ENCODE results near the gene RNASEH1.

Gene RNASEH1

DNA sequence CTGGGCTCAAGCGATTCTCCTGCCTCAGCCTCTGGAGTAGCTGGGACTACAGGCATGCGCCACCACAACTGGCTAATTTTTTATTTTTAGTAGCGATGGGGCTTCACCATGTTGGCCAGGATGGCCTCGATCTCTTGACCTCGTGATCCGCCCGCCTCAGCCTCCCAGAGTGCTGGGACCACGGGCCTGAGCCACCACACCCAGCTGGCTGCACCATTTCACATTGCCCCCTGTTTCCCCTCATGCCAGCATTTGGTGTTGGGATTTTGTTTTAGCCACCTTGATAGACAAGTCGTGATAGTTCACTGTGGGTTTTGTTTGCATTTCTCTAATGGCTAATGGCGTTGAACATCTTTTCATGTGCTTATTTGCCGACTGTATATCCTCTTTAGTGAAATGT is 31.0 kb upstream of the RNASEH1 start:
- DNase-seq (ENCODE audit: low read depth): no peak

DNA sequence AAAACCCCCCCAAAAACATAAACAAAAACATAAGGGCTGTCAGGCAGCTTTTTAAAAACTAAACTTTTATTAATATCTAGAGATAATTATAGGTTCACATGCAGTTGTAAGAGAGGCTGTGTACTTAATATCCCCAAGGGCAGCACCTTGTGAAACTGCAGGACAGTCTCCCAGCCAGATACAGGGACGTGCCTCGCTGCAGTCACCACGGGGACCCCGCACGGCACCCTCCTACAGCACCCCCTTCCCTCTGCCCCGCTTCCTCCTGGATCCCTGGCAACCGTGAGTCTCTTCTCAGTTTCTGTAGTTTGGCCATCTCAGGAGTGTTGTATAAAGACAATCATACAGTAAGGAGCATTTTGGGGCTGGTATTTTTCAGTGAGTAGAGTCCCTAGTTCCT is 30.0 kb upstream of the RNASEH1 start:
- H3K4me3 ChIP-seq (ENCODE audit: control insufficient read depth, low read depth, low read length): no peak overlapping the region
- TF ChIP-seq, protein P1, sequence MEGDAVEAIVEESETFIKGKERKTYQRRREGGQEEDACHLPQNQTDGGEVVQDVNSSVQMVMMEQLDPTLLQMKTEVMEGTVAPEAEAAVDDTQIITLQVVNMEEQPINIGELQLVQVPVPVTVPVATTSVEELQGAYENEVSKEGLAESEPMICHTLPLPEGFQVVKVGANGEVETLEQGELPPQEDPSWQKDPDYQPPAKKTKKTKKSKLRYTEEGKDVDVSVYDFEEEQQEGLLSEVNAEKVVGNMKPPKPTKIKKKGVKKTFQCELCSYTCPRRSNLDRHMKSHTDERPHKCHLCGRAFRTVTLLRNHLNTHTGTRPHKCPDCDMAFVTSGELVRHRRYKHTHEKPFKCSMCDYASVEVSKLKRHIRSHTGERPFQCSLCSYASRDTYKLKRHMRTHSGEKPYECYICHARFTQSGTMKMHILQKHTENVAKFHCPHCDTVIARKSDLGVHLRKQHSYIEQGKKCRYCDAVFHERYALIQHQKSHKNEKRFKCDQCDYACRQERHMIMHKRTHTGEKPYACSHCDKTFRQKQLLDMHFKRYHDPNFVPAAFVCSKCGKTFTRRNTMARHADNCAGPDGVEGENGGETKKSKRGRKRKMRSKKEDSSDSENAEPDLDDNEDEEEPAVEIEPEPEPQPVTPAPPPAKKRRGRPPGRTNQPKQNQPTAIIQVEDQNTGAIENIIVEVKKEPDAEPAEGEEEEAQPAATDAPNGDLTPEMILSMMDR (conservative IDR thresholded peaks at IDR 0.05; ENCODE audit: control insufficient read depth, insufficient read depth, low read depth, low read length): no peak
- no peak for DNase-seq (ENCODE audit: low read depth)

More for the DNA sequence above, 31.0 kb upstream of the RNASEH1 start:
- H3K4me3 ChIP-seq (ENCODE audit: control insufficient read depth, low read depth, low read length): no peak overlapping the region
- TF ChIP-seq, protein P1 (conservative IDR thresholded peaks at IDR 0.05; ENCODE audit: control insufficient read depth, insufficient read depth, low read depth, low read length): no peak

- H3K4me3 ChIP-seq (ENCODE audit: control insufficient read depth, low read depth, low read length): no peak overlapping the region
- DNase-seq (ENCODE audit: low read depth): no peak
- TF ChIP-seq, protein P1 (conservative IDR thresholded peaks at IDR 0.05; ENCODE audit: control insufficient read depth, insufficient read depth, low read depth, low read length): no peak
These were observed 29.3 kb upstream of the RNASEH1 start for GRCh38 chr2:3587432-3587831.

GRCh38 chr2:3587021-3587420 is 28.9 kb upstream of the RNASEH1 start:
- H3K4me3 ChIP-seq (ENCODE audit: control insufficient read depth, low read depth, low read length): no peak overlapping the region
- TF ChIP-seq, protein P1 (conservative IDR thresholded peaks at IDR 0.05; ENCODE audit: control insufficient read depth, insufficient read depth, low read depth, low read length): no peak
- DNase-seq (ENCODE audit: low read depth): no peak

- no peak overlapping the region for H3K4me3 ChIP-seq (ENCODE audit: control insufficient read depth, low read depth, low read length)
- no peak for DNase-seq (ENCODE audit: low read depth)
- TF ChIP-seq, protein P1 (conservative IDR thresholded peaks at IDR 0.05; ENCODE audit: control insufficient read depth, insufficient read depth, low read depth, low read length): no peak
These were observed 28.1 kb upstream of the RNASEH1 start for GRCh38 chr2:3586220-3586619.

DNA sequence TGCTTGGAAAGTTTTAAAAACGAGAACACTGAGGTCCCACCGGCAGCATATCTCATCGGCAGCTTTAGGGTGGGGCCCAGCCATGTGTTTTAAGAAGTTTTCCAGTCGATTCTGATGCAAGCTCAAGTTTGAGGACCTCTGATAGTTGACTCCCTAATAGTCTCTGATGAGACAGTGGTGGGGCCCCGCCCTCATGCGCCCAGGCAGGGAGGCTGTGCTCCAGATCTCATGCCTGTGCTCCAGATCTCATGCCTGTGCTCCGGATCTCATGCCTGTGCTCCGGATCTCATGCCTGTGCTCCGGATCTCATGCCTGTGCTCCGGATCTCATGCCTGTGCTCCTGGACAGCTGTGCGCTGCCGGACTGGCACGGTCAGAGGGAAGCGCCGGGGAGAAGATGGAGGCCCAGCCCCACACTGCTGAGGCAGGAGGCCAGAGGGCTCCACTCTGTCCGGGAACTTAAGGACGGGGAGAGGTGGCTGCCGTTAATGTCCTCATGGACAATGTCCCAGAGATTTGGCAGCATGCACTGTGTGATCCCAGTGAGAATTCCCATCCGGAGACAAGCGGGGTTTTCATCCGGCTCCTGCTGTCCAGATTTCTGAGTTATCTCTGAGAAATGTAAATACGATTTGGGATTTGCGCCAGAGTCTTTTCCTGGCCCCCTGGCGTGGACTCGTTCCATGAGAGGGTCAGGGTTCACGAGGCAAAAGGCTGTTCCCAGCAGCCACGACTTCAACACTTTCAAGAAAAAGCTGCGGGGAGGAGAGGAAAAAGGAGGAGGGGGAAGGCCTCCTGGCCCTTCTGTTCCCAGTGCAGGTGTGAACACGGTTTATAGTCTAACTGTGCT is 27.4 kb upstream of the RNASEH1 start:
- TF ChIP-seq, protein P1 (conservative IDR thresholded peaks at IDR 0.05; ENCODE audit: control insufficient read depth, insufficient read depth, low read depth, low read length): no peak
- H3K4me3 ChIP-seq (ENCODE audit: control insufficient read depth, low read depth, low read length): peak overlapping the region; percentile 16
- peak; percentile 88 for DNase-seq (ENCODE audit: low read depth)

Measured in fibroblast of mammary gland (primary cell).